GM23338 (cell line): ENCODE results near the gene NDUFAF5. TPM values are rescaled to one million over a fixed set of nuclear protein-coding genes. Genes with fewer than 3 reads are reported as not detected.

Source experiments
- ATAC-seq: fragments of 200-7000 bp; cut with Tn5 transposase; 3 replicates; pipeline ENCODE4 v1.9.1; 2020
- DNase-seq: peaks from one replicate; pipeline ENCODE4 v3.0.0-alpha.2; 2015; ENCODE audit warnings: low spot score
- H2AFZ ChIP-seq: fragments of 200-600 bp; sonication (generic); 2 replicates; pipeline ENCODE4 v1.8.0; 2016; ENCODE audit warnings: antibody characterized with exemption, mild to moderate bottlenecking, moderate library complexity
- H3F3A ChIP-seq: fragments of 200-600 bp; sonication (generic); replicated peaks from 2 replicates; pipeline ENCODE4 v1.8.0; 2017; ENCODE audit warnings: antibody characterized with exemption, mixed run types, low read depth
- H3K27ac ChIP-seq: fragments of 200-600 bp; sonication (generic); 2 replicates; pipeline ENCODE4 v1.6.1; 2016; ENCODE audit warnings: low read depth
- H3K27me3 ChIP-seq: fragments of 200-600 bp; sonication (generic); 2 replicates; pipeline ENCODE4 v1.8.0; 2016; ENCODE audit warnings: mild to moderate bottlenecking, mixed run types, moderate library complexity; ENCODE audit not compliant: insufficient read depth
- H3K36me3 ChIP-seq: fragments of 200-600 bp; sonication (generic); 2 replicates; pipeline ENCODE4 v1.8.0; 2016; ENCODE audit warnings: mild to moderate bottlenecking; ENCODE audit not compliant: insufficient read depth
- H3K4me1 ChIP-seq: fragments of 200-600 bp; sonication (generic); 2 replicates; pipeline ENCODE4 v1.8.0; 2016; ENCODE audit warnings: mild to moderate bottlenecking, moderate library complexity; ENCODE audit not compliant: insufficient read depth
- H3K4me2 ChIP-seq: fragments of 200-600 bp; sonication (generic); 2 replicates; pipeline ENCODE4 v1.7.1; 2017; ENCODE audit warnings: mixed run types
- H3K4me3 ChIP-seq: fragments of 200-600 bp; sonication (generic); 2 replicates; pipeline ENCODE4 v1.6.1; 2016; ENCODE audit warnings: mixed run types
- H3K79me2 ChIP-seq: fragments of 200-600 bp; sonication (generic); replicated peaks from 2 replicates; pipeline ENCODE4 v1.8.0; 2017; ENCODE audit warnings: mild to moderate bottlenecking; ENCODE audit not compliant: insufficient read depth
- H3K9me2 ChIP-seq: fragments of 200-600 bp; sonication (generic); 2 replicates; pipeline ENCODE4 v1.8.0; 2017; ENCODE audit not compliant: insufficient read depth
- H4K20me1 ChIP-seq: fragments of 200-600 bp; sonication (generic); replicated peaks from 2 replicates; pipeline ENCODE4 v1.8.0; 2017; ENCODE audit warnings: mild to moderate bottlenecking; ENCODE audit not compliant: insufficient read depth
- H3K27ac Mint-ChIP-seq: 2 replicates; pipeline ENCODE4 v1.8.0; 2020; ENCODE audit warnings: inconsistent platforms, mild to moderate bottlenecking, moderate library complexity, mixed read lengths
- H3K27me3 Mint-ChIP-seq: 3 replicates; pipeline ENCODE4 v1.8.0; 2022; ENCODE audit warnings: low read depth, mild to moderate bottlenecking, moderate library complexity, mixed read lengths, inconsistent platforms; ENCODE audit not compliant: insufficient read depth, poor library complexity
- H3K36me3 Mint-ChIP-seq: 3 replicates; pipeline ENCODE4 v1.8.0; 2021; ENCODE audit warnings: low read depth, mild to moderate bottlenecking, inconsistent platforms, moderate library complexity, mixed read lengths
- H3K4me1 Mint-ChIP-seq: 3 replicates; pipeline ENCODE4 v1.8.0; 2020; ENCODE audit warnings: mild to moderate bottlenecking, inconsistent platforms, mixed read lengths
- H3K4me3 Mint-ChIP-seq: 3 replicates; pipeline ENCODE4 v1.8.0; 2021; ENCODE audit warnings: moderate library complexity, mild to moderate bottlenecking, inconsistent platforms, mixed read lengths
- H3K9me3 Mint-ChIP-seq: 3 replicates; pipeline ENCODE4 v1.8.0; 2020; ENCODE audit warnings: moderate library complexity, mild to moderate bottlenecking, inconsistent platforms, mixed read lengths
- ETS1 ChIP-seq: IDR thresholded peaks from 2 replicates; pipeline ENCODE4 v1.6.1; 2016; ENCODE audit warnings: antibody characterized with exemption
- EZH2 ChIP-seq: fragments of 200-600 bp; sonication (generic); IDR thresholded peaks from one replicate; pipeline ENCODE4 v1.8.0; 2017; ENCODE audit warnings: antibody characterized with exemption, mild to moderate bottlenecking, low read depth; ENCODE audit not compliant: unreplicated experiment
- JUNB ChIP-seq: IDR thresholded peaks from one replicate; pipeline ENCODE4 v1.6.1; 2016; ENCODE audit warnings: antibody characterized with exemption; ENCODE audit not compliant: unreplicated experiment
- NANOG ChIP-seq: IDR thresholded peaks from 2 replicates; pipeline ENCODE4 v1.6.1; 2016; ENCODE audit warnings: antibody characterized with exemption, borderline replicate concordance
- POLR2AphosphoS5 ChIP-seq: IDR thresholded peaks from 2 replicates; pipeline ENCODE4 v1.6.1; 2016; ENCODE audit warnings: antibody characterized with exemption, low read depth
- STAT1 ChIP-seq: IDR thresholded peaks from one replicate; pipeline ENCODE4 v1.6.1; 2016; ENCODE audit warnings: antibody characterized with exemption; ENCODE audit not compliant: unreplicated experiment
- ZNF114 ChIP-seq: fragments of 250-450 bp; sonication (Bioruptor Pico); IDR thresholded peaks from 2 replicates; pipeline ENCODE4 v1.5.0; 2020; ENCODE audit warnings: mild to moderate bottlenecking, moderate library complexity
- polyA plus RNA-seq: library from polyadenylated mRNA; unstranded; fragments of >200 nt; fragmentation: Nextera tagmentation; extraction: Ambion mirVana; gene quantifications from 2 replicates; pipeline ENCODE4 v1.2.1, GENCODE V29; 2016
- total RNA-seq: library from RNA; depleted of rRNA; stranded (reverse); fragments of >200 nt; shearing (Covaris generic); gene quantifications from 2 replicates; pipeline ENCODE4 v1.2.3, GENCODE V29; 2014
- TF ChIP-seq, protein P1 (sequence below): fragments of 250-450 bp; sonication (Bioruptor Pico); IDR thresholded peaks from 2 replicates; pipeline ENCODE4 v1.5.0; 2020; ENCODE audit warnings: mild to moderate bottlenecking, moderate library complexity

The NDUFAF5 gene
- total and polyA plus RNA-seq, 2 experiments from 2014 or later: 18.0 to 33.0 TPM

- Mint-ChIP-seq H3K27ac (no peak overlapping the region), H3K4me1 (no peaks in the 10 kb centered on the region), H3K36me3 (peaks cover 68% of the 10 kb centered on the region), H3K9me3 (no peaks in the 10 kb centered on the region), H3K4me3 (no peak overlapping the region), H3K27me3 (no peaks in the 10 kb centered on the region)
- ATAC-seq: no peak
- Histone ChIP-seq H3K27ac (no peak overlapping the region), H3K4me2 (no peak overlapping the region), H3K27me3 (no peaks in the 10 kb centered on the region), H3K9me2 (no peaks in the 10 kb centered on the region), H3K4me1 (no peaks in the 10 kb centered on the region), H3F3A (no peaks in the 10 kb centered on the region), H4K20me1 (0 out of 2 replicates have a peak, but pooled peaks cover 16% of the 10 kb centered on the region), H2AFZ (no peak overlapping the region), H3K79me2 (peaks cover 34% of the 10 kb centered on the region), H3K4me3 (no peak overlapping the region), H3K36me3 (peaks cover 63% of the 10 kb centered on the region)
- no peak for DNase-seq
- no peak for TF ChIP-seq POLR2AphosphoS5
- TF ChIP-seq, protein P1, sequence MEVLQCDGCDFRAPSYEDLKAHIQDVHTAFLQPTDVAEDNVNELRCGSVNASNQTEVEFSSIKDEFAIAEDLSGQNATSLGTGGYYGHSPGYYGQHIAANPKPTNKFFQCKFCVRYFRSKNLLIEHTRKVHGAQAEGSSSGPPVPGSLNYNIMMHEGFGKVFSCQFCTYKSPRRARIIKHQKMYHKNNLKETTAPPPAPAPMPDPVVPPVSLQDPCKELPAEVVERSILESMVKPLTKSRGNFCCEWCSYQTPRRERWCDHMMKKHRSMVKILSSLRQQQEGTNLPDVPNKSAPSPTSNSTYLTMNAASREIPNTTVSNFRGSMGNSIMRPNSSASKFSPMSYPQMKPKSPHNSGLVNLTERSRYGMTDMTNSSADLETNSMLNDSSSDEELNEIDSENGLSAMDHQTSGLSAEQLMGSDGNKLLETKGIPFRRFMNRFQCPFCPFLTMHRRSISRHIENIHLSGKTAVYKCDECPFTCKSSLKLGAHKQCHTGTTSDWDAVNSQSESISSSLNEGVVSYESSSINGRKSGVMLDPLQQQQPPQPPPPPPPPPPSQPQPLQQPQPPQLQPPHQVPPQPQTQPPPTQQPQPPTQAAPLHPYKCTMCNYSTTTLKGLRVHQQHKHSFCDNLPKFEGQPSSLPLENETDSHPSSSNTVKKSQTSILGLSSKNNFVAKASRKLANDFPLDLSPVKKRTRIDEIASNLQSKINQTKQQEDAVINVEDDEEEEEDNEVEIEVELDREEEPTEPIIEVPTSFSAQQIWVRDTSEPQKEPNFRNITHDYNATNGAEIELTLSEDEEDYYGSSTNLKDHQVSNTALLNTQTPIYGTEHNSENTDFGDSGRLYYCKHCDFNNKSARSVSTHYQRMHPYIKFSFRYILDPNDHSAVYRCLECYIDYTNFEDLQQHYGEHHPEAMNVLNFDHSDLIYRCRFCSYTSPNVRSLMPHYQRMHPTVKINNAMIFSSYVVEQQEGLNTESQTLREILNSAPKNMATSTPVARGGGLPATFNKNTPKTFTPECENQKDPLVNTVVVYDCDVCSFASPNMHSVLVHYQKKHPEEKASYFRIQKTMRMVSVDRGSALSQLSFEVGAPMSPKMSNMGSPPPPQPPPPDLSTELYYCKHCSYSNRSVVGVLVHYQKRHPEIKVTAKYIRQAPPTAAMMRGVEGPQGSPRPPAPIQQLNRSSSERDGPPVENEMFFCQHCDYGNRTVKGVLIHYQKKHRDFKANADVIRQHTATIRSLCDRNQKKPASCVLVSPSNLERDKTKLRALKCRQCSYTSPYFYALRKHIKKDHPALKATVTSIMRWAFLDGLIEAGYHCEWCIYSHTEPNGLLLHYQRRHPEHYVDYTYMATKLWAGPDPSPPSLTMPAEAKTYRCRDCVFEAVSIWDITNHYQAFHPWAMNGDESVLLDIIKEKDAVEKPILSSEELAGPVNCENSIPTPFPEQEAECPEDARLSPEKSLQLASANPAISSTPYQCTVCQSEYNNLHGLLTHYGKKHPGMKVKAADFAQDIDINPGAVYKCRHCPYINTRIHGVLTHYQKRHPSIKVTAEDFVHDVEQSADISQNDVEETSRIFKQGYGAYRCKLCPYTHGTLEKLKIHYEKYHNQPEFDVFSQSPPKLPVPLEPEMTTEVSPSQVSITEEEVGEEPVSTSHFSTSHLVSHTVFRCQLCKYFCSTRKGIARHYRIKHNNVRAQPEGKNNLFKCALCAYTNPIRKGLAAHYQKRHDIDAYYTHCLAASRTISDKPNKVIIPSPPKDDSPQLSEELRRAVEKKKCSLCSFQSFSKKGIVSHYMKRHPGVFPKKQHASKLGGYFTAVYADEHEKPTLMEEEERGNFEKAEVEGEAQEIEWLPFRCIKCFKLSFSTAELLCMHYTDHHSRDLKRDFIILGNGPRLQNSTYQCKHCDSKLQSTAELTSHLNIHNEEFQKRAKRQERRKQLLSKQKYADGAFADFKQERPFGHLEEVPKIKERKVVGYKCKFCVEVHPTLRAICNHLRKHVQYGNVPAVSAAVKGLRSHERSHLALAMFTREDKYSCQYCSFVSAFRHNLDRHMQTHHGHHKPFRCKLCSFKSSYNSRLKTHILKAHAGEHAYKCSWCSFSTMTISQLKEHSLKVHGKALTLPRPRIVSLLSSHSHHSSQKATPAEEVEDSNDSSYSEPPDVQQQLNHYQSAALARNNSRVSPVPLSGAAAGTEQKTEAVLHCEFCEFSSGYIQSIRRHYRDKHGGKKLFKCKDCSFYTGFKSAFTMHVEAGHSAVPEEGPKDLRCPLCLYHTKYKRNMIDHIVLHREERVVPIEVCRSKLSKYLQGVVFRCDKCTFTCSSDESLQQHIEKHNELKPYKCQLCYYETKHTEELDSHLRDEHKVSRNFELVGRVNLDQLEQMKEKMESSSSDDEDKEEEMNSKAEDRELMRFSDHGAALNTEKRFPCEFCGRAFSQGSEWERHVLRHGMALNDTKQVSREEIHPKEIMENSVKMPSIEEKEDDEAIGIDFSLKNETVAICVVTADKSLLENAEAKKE (CRISPR knock-in tag): no peak
- TF ChIP-seq ZNF114 (CRISPR knock-in tag): no peak
- no peak for TF ChIP-seq EZH2
- no peak for TF ChIP-seq ETS1
These were observed 9.0 kb upstream of the NDUFAF5 start for GRCh38 chr20:13775867-13776266.

DNA sequence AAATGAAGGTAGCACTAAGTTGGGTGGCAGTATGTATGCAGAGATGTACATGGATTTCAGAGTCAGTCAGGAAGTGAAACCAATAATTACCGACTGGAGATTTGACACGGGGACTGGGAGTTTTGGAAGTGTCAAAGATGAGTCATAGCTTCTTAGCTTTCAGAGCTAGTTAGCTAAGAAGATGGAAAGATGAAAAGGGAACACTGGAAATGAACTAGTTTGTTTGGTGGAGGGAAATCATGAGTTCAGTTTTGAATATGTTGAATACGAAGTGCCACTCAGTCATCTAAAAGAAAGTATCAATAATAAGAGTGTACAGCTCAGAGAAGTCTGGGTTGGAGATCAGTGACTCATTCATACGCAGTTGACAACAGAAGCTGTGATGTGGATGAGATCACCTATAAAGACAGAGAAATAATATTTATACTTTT is 7.6 kb upstream of the NDUFAF5 start:
- Histone ChIP-seq H3K4me3 (no peak overlapping the region), H3K9me2 (no peaks in the 10 kb centered on the region), H3K4me2 (no peak overlapping the region), H3F3A (no peaks in the 10 kb centered on the region), H3K79me2 (peaks cover 46% of the 10 kb centered on the region), H4K20me1 (0 out of 2 replicates have a peak, but pooled peaks cover 18% of the 10 kb centered on the region), H3K27me3 (no peaks in the 10 kb centered on the region), H3K36me3 (peaks cover 62% of the 10 kb centered on the region), H3K27ac (no peak overlapping the region), H2AFZ (no peak overlapping the region), H3K4me1 (no peaks in the 10 kb centered on the region)
- Mint-ChIP-seq H3K27me3 (no peaks in the 10 kb centered on the region), H3K4me1 (no peaks in the 10 kb centered on the region), H3K36me3 (peaks cover 67% of the 10 kb centered on the region), H3K9me3 (no peaks in the 10 kb centered on the region), H3K27ac (no peak overlapping the region), H3K4me3 (no peak overlapping the region)
- ATAC-seq (no peak), DNase-seq (no peak)
- TF ChIP-seq ZNF114 (CRISPR knock-in tag): no peak
- no peak for TF ChIP-seq NANOG
- no peak for TF ChIP-seq STAT1
- TF ChIP-seq JUNB: no peak
- no peak for TF ChIP-seq EZH2
